ENCODE results near the gene ZNF791. TPM values are rescaled to one million over a fixed set of nuclear protein-coding genes. Genes with fewer than 3 reads are reported as not detected.
"Not testable (repeated sequence)": the region's sequence is repeated elsewhere in the genome, so short reads cannot be mapped to it uniquely, and the experiment has no call there.

The ZNF791 gene
- total RNA-seq, 1 experiment from 2014 or later, result 22.4 TPM

GRCh38 chr19:12617646-12618045, 6.9 kb downstream of the ZNF791 start:
- H3K27me3 ChIP-seq (ENCODE audit: insufficient read depth, low read depth), result no peaks in the 10 kb centered on the region
- intact Hi-C loops (cut with micrococcal nuclease; ENCODE audit: unreplicated experiment), result no loop called here
- no peak overlapping the region for H3K27ac ChIP-seq
- H4K20me1 ChIP-seq (ENCODE audit: insufficient read depth), result peaks cover 5% of the 10 kb centered on the region; the same call in 1 of the 2 replicates
- peaks cover 90% of the 10 kb centered on the region for H3K79me2 ChIP-seq (ENCODE audit: low read depth)
- no peaks in the 10 kb centered on the region for H3K9me2 ChIP-seq (ENCODE audit: insufficient read depth)
- ChIA-PET CTCF (no interaction called here), POLR2A (ENCODE audit: unreplicated experiment) (no interaction called here)
- H2AFZ ChIP-seq, result no peak overlapping the region
- BruUV-seq (replicated peaks), result no TSS peak
- no peaks in the 10 kb centered on the region for H3K4me1 ChIP-seq (replicated peaks; ENCODE audit: insufficient read depth)
- no peak overlapping the region for H3K4me2 ChIP-seq
- no peak overlapping the region for H3K4me3 ChIP-seq
- TF ChIP-seq EZH2 (IDR thresholded peaks at IDR 0.05; ENCODE audit: low read depth) (no peak), CTCF (conservative IDR thresholded peaks at IDR 0.05) (no peak)
- H3K9me3 ChIP-seq (ENCODE audit: insufficient read depth, low read depth), result peaks cover 26% of the 10 kb centered on the region
- DNase-seq, result no peak
- peaks cover 84% of the 10 kb centered on the region for H3K36me3 ChIP-seq (ENCODE audit: low read depth)
- peaks cover 7% of the 10 kb centered on the region for H3F3A ChIP-seq (ENCODE audit: insufficient read depth, low read depth)

DNA sequence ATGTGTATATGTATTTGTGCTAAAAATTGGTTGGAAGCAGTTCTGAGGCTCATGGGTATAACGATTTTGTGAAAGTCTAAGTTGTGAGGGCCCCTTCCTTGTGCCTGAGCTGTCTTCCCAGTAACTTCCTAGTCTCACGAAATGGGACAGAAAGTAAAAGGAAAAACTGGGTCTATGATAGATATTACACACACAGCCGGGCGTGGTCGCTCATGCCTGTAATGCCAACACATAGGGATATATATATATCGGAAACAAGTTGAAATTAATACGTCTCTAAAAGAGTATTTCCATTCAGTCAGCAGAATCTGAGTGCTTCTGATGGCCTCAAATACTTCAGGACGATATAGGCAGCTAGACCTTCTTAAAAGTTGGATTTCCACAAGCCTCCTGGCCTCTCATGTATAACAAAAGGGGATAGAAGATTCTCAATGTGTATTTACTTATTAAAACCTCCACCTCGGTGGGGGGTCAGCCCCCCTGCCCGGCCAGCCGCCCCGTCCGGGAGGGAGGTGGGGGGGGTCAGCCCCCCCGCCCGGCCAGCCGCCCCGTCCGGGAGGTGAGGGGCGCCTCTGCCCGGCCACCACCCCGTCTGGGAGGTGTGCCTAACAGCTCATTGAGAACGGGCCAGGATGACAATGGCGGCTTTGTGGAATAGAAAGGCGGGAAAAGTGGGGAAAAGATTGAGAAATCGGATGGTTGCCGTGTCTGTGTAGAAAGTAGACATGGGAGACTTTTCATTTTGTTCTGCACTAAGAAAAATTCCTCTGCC, 10.7 kb downstream of the ZNF791 start:
- H3K27me3 ChIP-seq (ENCODE audit: insufficient read depth, low read depth); H3K9me2 ChIP-seq (ENCODE audit: insufficient read depth); H2AFZ ChIP-seq; H3K4me2 ChIP-seq; H3F3A ChIP-seq (ENCODE audit: insufficient read depth, low read depth); H3K4me3 ChIP-seq; H4K20me1 ChIP-seq (ENCODE audit: insufficient read depth); H3K27ac ChIP-seq; H3K4me1 ChIP-seq (replicated peaks; ENCODE audit: insufficient read depth); CTCF ChIA-PET; intact Hi-C loops (cut with micrococcal nuclease; ENCODE audit: unreplicated experiment); DNase-seq; BruUV-seq (replicated peaks): not testable (repeated sequence)
- peaks cover 61% of the 10 kb centered on the region for H3K79me2 ChIP-seq (ENCODE audit: low read depth)
- POLR2A ChIA-PET (ENCODE audit: unreplicated experiment), result interaction anchor here (0.7 kb wide), 1 partner anchor 237 kb away, joined by 37 read pairs; no protein-coding TSS in a partner anchor
- H3K9me3 ChIP-seq (ENCODE audit: insufficient read depth, low read depth), result peaks cover 57% of the 10 kb centered on the region
- H3K36me3 ChIP-seq (ENCODE audit: low read depth), result peaks cover 88% of the 10 kb centered on the region

DNA sequence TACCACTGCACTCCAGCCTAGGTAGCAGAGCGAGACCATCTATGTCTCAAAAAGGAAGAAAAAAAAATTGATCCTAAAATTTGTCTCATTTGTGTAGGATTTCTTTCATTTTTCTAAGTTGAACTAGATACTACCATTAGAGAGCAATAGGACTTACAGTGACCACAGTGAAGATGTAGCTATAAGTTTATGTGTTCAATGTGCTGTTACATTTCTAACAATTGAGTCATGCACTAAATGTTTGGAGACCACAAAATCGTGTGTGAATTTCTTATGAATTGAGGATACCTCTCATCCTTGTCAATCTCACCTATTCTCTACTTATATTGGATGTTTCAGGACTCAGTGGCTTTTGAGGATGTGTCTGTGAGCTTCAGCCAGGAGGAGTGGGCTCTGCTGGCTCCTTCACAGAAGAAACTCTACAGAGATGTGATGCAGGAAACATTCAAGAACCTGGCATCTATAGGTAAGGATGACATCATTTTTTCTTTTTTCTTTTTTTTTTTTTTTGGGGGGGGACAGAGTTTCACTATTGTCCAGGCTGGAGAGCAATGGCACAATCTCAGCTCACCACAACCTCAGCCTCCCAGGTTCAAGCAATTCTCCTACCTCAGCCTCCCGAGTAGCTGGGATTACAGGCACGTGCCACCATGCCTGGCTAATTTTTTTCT, 12.8 kb downstream of the ZNF791 start:
- Histone ChIP-seq H3K79me2 (ENCODE audit: low read depth) (peaks cover 40% of the 10 kb centered on the region), H3K9me2 (ENCODE audit: insufficient read depth) (no peaks in the 10 kb centered on the region), H3K4me3 (no peak overlapping the region), H3F3A (ENCODE audit: insufficient read depth, low read depth) (peaks cover 25% of the 10 kb centered on the region), H4K20me1 (ENCODE audit: insufficient read depth) (no peaks in the 10 kb centered on the region), H3K9me3 (ENCODE audit: insufficient read depth, low read depth) (peaks cover 68% of the 10 kb centered on the region), H3K4me1 (replicated peaks; ENCODE audit: insufficient read depth) (no peaks in the 10 kb centered on the region), H3K27ac (no peak overlapping the region), H2AFZ (no peak overlapping the region), H3K4me2 (no peak overlapping the region), H3K27me3 (ENCODE audit: insufficient read depth, low read depth) (no peaks in the 10 kb centered on the region), H3K36me3 (ENCODE audit: low read depth) (peaks cover 88% of the 10 kb centered on the region)
- CTCF ChIA-PET, result no interaction called here
- intact Hi-C loops (cut with micrococcal nuclease; ENCODE audit: unreplicated experiment), result no loop called here
- no TSS peak for BruUV-seq (replicated peaks)
- TF ChIP-seq CTCF (conservative IDR thresholded peaks at IDR 0.05), result no peak
- no peak for TF ChIP-seq EZH2 (IDR thresholded peaks at IDR 0.05; ENCODE audit: low read depth)
- POLR2A ChIA-PET (ENCODE audit: unreplicated experiment), result no interaction called here
- DNase-seq, result no peak

Data from PC-9 (cell line).